ENCODE data around the gene MTM1. TPM values are rescaled to one million over a fixed set of nuclear protein-coding genes. Genes with fewer than 3 reads are reported as not detected.

Gene MTM1
- total and polyA plus RNA-seq, 2 experiments from 2014 or later = 3.2 to 8.7 TPM

GRCh38 chrX:150683112-150683511 lies 114.7 kb downstream of the MTM1 start:
- Histone ChIP-seq H3K4me1 (ENCODE audit: insufficient read depth) (no peaks in the 10 kb centered on the region), H3K27me3 (ENCODE audit: insufficient read depth) (no peaks in the 10 kb centered on the region), H3K79me2 (replicated peaks; ENCODE audit: insufficient read depth) (no peaks in the 10 kb centered on the region), H3K27ac (ENCODE audit: low read depth) (no peak overlapping the region), H3K36me3 (ENCODE audit: insufficient read depth) (no peaks in the 10 kb centered on the region), H3K9me2 (ENCODE audit: insufficient read depth) (no peaks in the 10 kb centered on the region), H3K4me3 (no peak overlapping the region), H3K4me2 (no peak overlapping the region), H4K20me1 (replicated peaks; ENCODE audit: insufficient read depth) (no peaks in the 10 kb centered on the region), H2AFZ (no peak overlapping the region), H3F3A (replicated peaks; ENCODE audit: low read depth) (no peaks in the 10 kb centered on the region)
- TF ChIP-seq ZNF462 (CRISPR knock-in tag; IDR thresholded peaks at IDR 0.05) (no peak), NANOG (IDR thresholded peaks at IDR 0.05; ENCODE audit: borderline replicate concordance) (no peak), REST (IDR thresholded peaks at IDR 0.05; ENCODE audit: unreplicated experiment) (no peak), ETS1 (IDR thresholded peaks at IDR 0.05) (no peak), ZNF331 (CRISPR knock-in tag; IDR thresholded peaks at IDR 0.05; ENCODE audit: low read depth) (no peak)
- Mint-ChIP-seq H3K27ac (no peak overlapping the region), H3K27me3 (ENCODE audit: insufficient read depth, low read depth, poor library complexity) (no peaks in the 10 kb centered on the region), H3K4me3 (no peak overlapping the region), H3K36me3 (ENCODE audit: low read depth) (no peaks in the 10 kb centered on the region), H3K9me3 (no peaks in the 10 kb centered on the region; the same call in 2 of the 3 replicates), H3K4me1 (peaks cover 8% of the 10 kb centered on the region)
- ATAC-seq (no peak), DNase-seq (ENCODE audit: low spot score) (no peak)
